Calu3 (cell line): ENCODE data around the gene VGLL4. TPM values are rescaled to one million over a fixed set of nuclear protein-coding genes. Genes with fewer than 3 reads are reported as not detected.
A peak's percentile ranks its signal among the peaks of the same experiment; 100 is the strongest.

Source experiments
- BruUV-seq: library from RNA; stranded (reverse); fragments of 400-500 nt; replicated peaks from 2 replicates; lab custom pipeline; 2021; lab: Mats Ljungman, UMichigan
- CTCF ChIA-PET: fragments of 300-600 bp; sonication (Branson Sonifier 250); formaldehyde crosslinking; loops from one replicate; lab custom pipeline; 2022; ENCODE audit warnings: antibody characterized with exemption; lab: Charles Lee
- DNase-seq: peaks from one replicate; pipeline ENCODE4 v3.0.0; 2022
- H3K27ac Mint-ChIP-seq: one replicate; pipeline ENCODE4 v1.8.0; 2022; ENCODE audit warnings: mixed read lengths; ENCODE audit not compliant: unreplicated experiment
- H3K27me3 Mint-ChIP-seq: one replicate; pipeline ENCODE4 v1.8.0; 2022; ENCODE audit warnings: mixed read lengths; ENCODE audit not compliant: unreplicated experiment
- H3K36me3 Mint-ChIP-seq: one replicate; pipeline ENCODE4 v1.8.0; 2022; ENCODE audit warnings: mild to moderate bottlenecking, moderate library complexity, mixed read lengths; ENCODE audit not compliant: insufficient read depth, unreplicated experiment
- H3K4me1 Mint-ChIP-seq: one replicate; pipeline ENCODE4 v1.8.0; 2022; ENCODE audit warnings: mild to moderate bottlenecking, low read depth, mixed read lengths; ENCODE audit not compliant: unreplicated experiment
- H3K4me3 Mint-ChIP-seq: one replicate; pipeline ENCODE4 v1.8.0; 2022; ENCODE audit warnings: mild to moderate bottlenecking, low read depth, moderate library complexity, mixed read lengths; ENCODE audit not compliant: unreplicated experiment
- H3K9me3 Mint-ChIP-seq: one replicate; pipeline ENCODE4 v1.8.0; 2022; ENCODE audit warnings: low read depth, mixed read lengths; ENCODE audit not compliant: unreplicated experiment
- CTCF ChIP-seq: fragments of 200-600 bp; IDR thresholded peaks from one replicate; pipeline ENCODE4 v1.8.0; 2022; ENCODE audit warnings: antibody characterized with exemption; ENCODE audit not compliant: unreplicated experiment
- intact Hi-C: fragments of 100-400 bp; cut with micrococcal nuclease; formaldehyde crosslinking; loops from one replicate; pipeline ENCODE4 v1.10.0; 2022; ENCODE audit not compliant: unreplicated experiment
- total RNA-seq: library from RNA; stranded (reverse); gene quantifications from 2 replicates; pipeline ENCODE4 v1.2.3, GENCODE V29; 2022

VGLL4 gene
- total RNA-seq, 1 experiment from 2014 or later: 51.3 TPM

GRCh38 chr3:11593318-11594034, 50.2 kb downstream of the VGLL4 start:
- no peaks in the 10 kb centered on the region for H3K36me3 Mint-ChIP-seq
- peak overlapping the region; percentile 7 for H3K27ac Mint-ChIP-seq
- intact Hi-C loops: no loop called here
- DNase-seq: no peak
- no peaks in the 10 kb centered on the region for H3K27me3 Mint-ChIP-seq
- CTCF ChIA-PET: no interaction called here
- no peak overlapping the region for H3K4me3 Mint-ChIP-seq
- peaks cover 52% of the 10 kb centered on the region for H3K4me1 Mint-ChIP-seq
- TF ChIP-seq CTCF: no peak
- no TSS peak for BruUV-seq
- H3K9me3 Mint-ChIP-seq: no peaks in the 10 kb centered on the region

GRCh38 chr3:11592445-11593298, 51.0 kb downstream of the VGLL4 start:
- Mint-ChIP-seq H3K4me3 (peak overlapping the region; percentile 37), H3K27ac (peak overlapping the region; percentile 77), H3K4me1 (peaks cover 57% of the 10 kb centered on the region), H3K9me3 (no peaks in the 10 kb centered on the region), H3K27me3 (no peaks in the 10 kb centered on the region), H3K36me3 (no peaks in the 10 kb centered on the region)
- TF ChIP-seq CTCF: no peak
- BruUV-seq: no TSS peak
- intact Hi-C loops: no loop called here
- CTCF ChIA-PET: interaction anchor here (1.5 kb wide), 1 partner anchor 12 kb away, joined by 4 read pairs; no protein-coding TSS in a partner anchor
- DNase-seq: no peak

- BruUV-seq: no TSS peak
- Mint-ChIP-seq H3K4me1 (peaks cover 60% of the 10 kb centered on the region), H3K4me3 (peak overlapping the region; percentile 52), H3K9me3 (no peaks in the 10 kb centered on the region), H3K36me3 (no peaks in the 10 kb centered on the region), H3K27ac (peak overlapping the region; percentile 50), H3K27me3 (no peaks in the 10 kb centered on the region)
- no peak for TF ChIP-seq CTCF
- intact Hi-C loops: loop anchor here (1.0 kb wide), 1 partner anchor 9 kb away; no protein-coding TSS in a partner anchor
- CTCF ChIA-PET: interaction anchor here (0.6 to 1.5 kb wide), 3 partner anchors 11 to 1218 kb away, joined by 4 to 11 read pairs (median 4); no protein-coding TSS in a partner anchor
- peak; percentile 72 for DNase-seq
Observed at GRCh38 chr3:11591391-11592282, 52.1 kb downstream of the VGLL4 start.

- intact Hi-C loops: loop anchor here (1.0 kb wide), 1 partner anchor 9 kb away; no protein-coding TSS in a partner anchor
- Mint-ChIP-seq H3K4me1 (peaks cover 61% of the 10 kb centered on the region), H3K27me3 (no peaks in the 10 kb centered on the region), H3K4me3 (peak overlapping the region; percentile 52), H3K27ac (peak overlapping the region; percentile 50), H3K9me3 (no peaks in the 10 kb centered on the region), H3K36me3 (no peaks in the 10 kb centered on the region)
- TF ChIP-seq CTCF: no peak
- TSS peak; percentile 60 for BruUV-seq
- DNase-seq: no peak
- CTCF ChIA-PET: interaction anchor here (1.4 to 1.5 kb wide), 2 partner anchors 10 to 23 kb away, joined by 4 to 11 read pairs; no protein-coding TSS in a partner anchor
Observed at GRCh38 chr3:11591002-11591355, 52.7 kb downstream of the VGLL4 start.
